Measurements from ENCODE around the gene HECTD1.
"Not testable (repeated sequence)": the region's sequence is repeated elsewhere in the genome, so short reads cannot be mapped to it uniquely, and the experiment has no call there.

Gene HECTD1

DNA sequence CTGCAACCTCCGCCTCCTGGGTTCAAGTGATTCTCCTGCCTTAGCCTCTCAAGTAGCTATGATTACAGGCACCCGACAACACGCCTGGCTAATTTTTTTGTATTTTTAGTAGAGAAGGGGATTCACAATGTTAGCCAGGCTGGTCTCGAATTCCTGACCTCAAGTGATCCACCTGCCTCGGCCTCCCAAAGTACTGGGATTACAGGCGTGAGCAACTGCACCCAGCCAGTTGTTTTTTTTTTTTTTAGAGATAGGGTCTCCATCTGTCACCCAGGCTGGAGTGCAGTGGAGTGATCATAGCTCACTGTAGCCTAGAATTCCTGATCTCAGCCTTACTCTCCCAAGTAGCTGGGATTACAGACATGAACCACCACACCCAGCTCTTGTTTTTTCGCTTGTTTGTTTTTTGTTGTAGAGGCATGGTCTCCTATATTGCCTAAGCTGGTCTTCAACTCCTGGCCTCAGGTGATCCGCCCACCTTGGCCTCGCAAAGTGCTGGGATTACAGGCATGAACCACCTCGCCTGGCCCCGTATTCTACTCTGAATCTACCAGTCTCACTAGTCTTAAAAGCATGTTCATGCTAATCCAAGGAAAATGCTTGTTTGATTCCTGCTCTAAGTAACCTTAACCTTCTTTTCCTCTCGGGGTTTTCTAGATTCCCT lies 149.8 kb downstream of the HECTD1 start:
- in situ Hi-C loops (cut with MboI; ENCODE audit: low sequenced_read_pairs) = no loop called here

DNA sequence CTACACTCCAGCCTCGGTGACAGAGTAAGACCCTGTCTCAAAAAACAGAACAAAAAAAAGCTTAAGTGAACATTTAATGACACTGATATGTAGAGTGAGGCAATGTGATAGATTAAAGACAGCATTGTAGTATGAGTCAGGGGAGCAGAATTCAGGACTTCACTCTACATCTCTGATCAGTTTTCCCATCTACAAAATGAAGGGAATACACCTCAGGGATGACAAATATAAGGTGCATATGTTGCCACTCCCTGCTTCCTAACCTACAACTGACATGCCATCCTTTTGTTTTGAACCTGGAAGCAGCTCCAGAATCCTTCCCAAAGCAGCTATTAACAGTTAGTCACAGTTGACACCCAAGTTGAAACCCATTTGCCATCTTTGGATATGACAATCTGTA lies 150.6 kb downstream of the HECTD1 start:
- in situ Hi-C loops (cut with MboI; ENCODE audit: low sequenced_read_pairs) = no loop called here

DNA sequence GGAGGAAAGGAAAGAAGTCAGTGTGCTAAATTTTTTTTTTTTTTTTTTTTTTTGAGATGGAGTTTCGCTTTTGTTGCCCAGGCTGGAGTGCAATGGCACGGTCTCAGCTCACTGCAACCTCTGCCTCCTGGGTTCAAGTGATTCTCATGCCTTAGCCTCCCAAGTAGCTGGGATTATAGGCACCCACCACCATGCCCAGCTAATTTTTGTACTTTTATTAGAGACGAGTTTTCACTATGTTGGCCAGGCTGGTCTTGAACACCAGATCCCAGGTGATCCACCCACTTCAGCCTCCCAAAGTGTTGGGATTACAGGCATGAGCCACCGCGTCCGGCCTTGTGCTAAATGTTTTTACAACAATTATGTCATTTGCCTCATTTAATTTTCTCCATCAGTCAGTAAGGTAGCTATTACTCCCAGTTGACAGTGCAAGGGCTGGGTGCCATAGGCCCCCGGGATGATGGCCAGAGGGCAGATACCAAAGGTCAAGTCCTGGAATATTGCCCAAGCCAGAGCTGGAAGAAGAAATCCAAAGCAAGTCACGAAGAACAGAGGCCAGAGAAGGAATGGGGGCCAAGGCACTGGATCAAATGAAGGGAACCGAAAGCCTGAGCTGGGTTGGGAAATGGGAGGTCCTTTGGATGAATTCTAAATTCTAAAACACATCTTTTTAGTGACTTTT lies 154.5 kb downstream of the HECTD1 start:
- in situ Hi-C loops (cut with MboI; ENCODE audit: low sequenced_read_pairs) = not testable (repeated sequence)

DNA sequence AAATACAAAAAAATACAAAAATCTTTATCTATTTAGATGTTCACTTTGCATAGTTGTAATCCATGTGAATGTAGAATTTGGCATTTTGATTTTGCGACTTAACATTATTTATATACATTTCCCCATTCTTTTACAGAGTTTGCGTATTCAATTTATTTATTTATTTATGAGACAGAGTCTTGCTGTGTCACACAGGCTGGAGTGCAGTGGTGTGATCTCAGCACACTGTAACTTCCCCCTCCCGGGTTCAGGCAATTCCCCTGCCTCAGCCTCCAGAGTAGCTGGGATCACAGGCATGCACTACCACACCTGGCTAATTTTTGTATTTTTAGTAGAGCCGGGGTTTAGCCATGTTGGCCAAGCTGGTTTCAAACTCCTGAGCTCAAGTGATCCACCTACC lies 156.1 kb downstream of the HECTD1 start:
- in situ Hi-C loops (cut with MboI; ENCODE audit: low sequenced_read_pairs) = no loop called here

DNA sequence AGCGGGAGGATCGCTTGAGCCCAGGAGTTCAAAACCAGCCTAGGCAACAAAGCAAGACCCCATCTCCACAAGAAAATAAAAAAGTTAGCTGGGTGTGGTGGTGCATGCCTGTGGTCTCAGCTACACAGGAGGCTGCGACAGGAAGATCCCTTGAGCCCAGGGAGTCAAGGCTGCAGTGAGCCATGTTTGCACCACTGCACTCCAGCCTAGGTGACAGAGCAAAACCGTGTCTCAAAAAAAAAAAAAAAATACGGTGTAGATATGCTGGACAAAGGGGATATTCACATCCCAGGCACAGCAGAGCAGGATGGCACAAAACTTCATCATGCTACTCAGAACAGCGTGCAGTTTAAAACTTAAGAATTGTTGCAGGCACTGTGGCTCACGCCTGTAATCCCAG lies 156.6 kb downstream of the HECTD1 start:
- in situ Hi-C loops (cut with MboI; ENCODE audit: low sequenced_read_pairs) = no loop called here

Measured in HL-60/S4 treated with retinoic acid at 250 ng/mL for 4 days and 3 days (cell line).